Liver (tissue), 9 donors: Measurements from ENCODE around the gene COQ8B. TPM values are rescaled to one million over a fixed set of nuclear protein-coding genes. Genes with fewer than 3 reads are reported as not detected.

ENCODE experiments used
- DNase-seq: peaks from one replicate; pipeline ENCODE4 v3.0.0-alpha.2; 2017; ENCODE audit warnings: low spot score
- H3K27ac ChIP-seq, 2 donors: one replicate each; pipeline ENCODE4 v1.7.0; 2013; ENCODE audit warnings: inconsistent platforms in 2 of 2, low read length in 2 of 2, control low read depth in 1 of 2, low read depth in 1 of 2, mild to moderate bottlenecking in 1 of 2
- H3K27me3 ChIP-seq, 4 donors: one replicate each; pipeline versions ENCODE4 v1.6.1 to v1.7.0; 2013; ENCODE audit warnings: low read length in 3 of 4, inconsistent platforms in 1 of 4, mild to moderate bottlenecking in 1 of 4, moderate library complexity in 1 of 4; ENCODE audit not compliant: control insufficient read depth in 4 of 4, insufficient read depth in 4 of 4
- H3K36me3 ChIP-seq, 4 donors: one replicate each; pipeline versions ENCODE4 v1.6.1 to v1.7.0; 2013; ENCODE audit warnings: low read length in 3 of 4, mild to moderate bottlenecking in 3 of 4, low read depth in 1 of 4, moderate library complexity in 1 of 4; ENCODE audit not compliant: control insufficient read depth in 4 of 4, insufficient read depth in 3 of 4
- H3K4me1 ChIP-seq, 4 donors: one replicate each; pipeline versions ENCODE4 v1.6.1 to v1.7.0; 2013; ENCODE audit warnings: low read length in 3 of 4, mild to moderate bottlenecking in 3 of 4, moderate library complexity in 1 of 4; ENCODE audit not compliant: control insufficient read depth in 4 of 4, insufficient read depth in 4 of 4
- H3K4me3 ChIP-seq, 3 donors: one replicate each; pipeline versions ENCODE4 v1.6.1 to v1.7.0; 2013; ENCODE audit warnings: low read length in 3 of 3, control low read depth in 1 of 3, low read depth in 1 of 3, mild to moderate bottlenecking in 1 of 3
- H3K9ac ChIP-seq, 2 donors: one replicate each; pipeline ENCODE4 v1.7.0; 2013; ENCODE audit warnings: low read length in 2 of 2, mild to moderate bottlenecking in 2 of 2, moderate library complexity in 2 of 2, control low read depth in 1 of 2, low read depth in 1 of 2
- H3K9me3 ChIP-seq, 4 donors: one replicate each; pipeline versions ENCODE4 v1.6.1 to v1.7.0; 2013; ENCODE audit warnings: low read length in 3 of 4; ENCODE audit not compliant: control insufficient read depth in 4 of 4
- CTCF ChIP-seq: fragments of 150-350 bp; IDR thresholded peaks from 2 replicates; pipeline ENCODE4 v1.5.1; 2017; ENCODE audit warnings: improper control_type of control experiment, low read depth, low read length; ENCODE audit not compliant: missing input control
- EGR1 ChIP-seq, 2 donors: IDR thresholded peaks; 2 replicates each; pipeline ENCODE4 v1.6.1; 2016 to 2018; ENCODE audit warnings: antibody characterized with exemption in 2 of 2, low read depth in 2 of 2
- GABPA ChIP-seq, 2 donors: IDR thresholded peaks in 1 of 2; conservative IDR thresholded peaks in 1 of 2; 2 replicates each; pipeline ENCODE4 v1.6.1; 2016; ENCODE audit warnings: antibody characterized with exemption in 2 of 2, mild to moderate bottlenecking in 1 of 2, moderate library complexity in 1 of 2
- HNF4A ChIP-seq, 2 donors: conservative IDR thresholded peaks; 2 replicates each; pipeline ENCODE4 v1.6.1; 2016; ENCODE audit warnings: antibody characterized with exemption in 2 of 2, mild to moderate bottlenecking in 2 of 2
- HNF4G ChIP-seq: IDR thresholded peaks from 2 replicates; pipeline ENCODE4 v1.6.1; 2016; ENCODE audit warnings: antibody characterized with exemption
- JUND ChIP-seq, 2 donors: IDR thresholded peaks; 2 replicates each; pipeline ENCODE4 v1.6.1; 2016; ENCODE audit warnings: antibody characterized with exemption in 2 of 2
- MAX ChIP-seq: IDR thresholded peaks from 2 replicates; pipeline ENCODE4 v1.6.1; 2016; ENCODE audit warnings: antibody characterized with exemption
- NR2F2 ChIP-seq: IDR thresholded peaks from 2 replicates; pipeline ENCODE4 v1.6.1; 2016; ENCODE audit warnings: antibody characterized with exemption
- RAD21 ChIP-seq, 2 donors: IDR thresholded peaks; 2 replicates each; pipeline ENCODE4 v1.6.1; 2016; ENCODE audit warnings: antibody characterized with exemption in 2 of 2, mild to moderate bottlenecking in 2 of 2
- RXRA ChIP-seq, 2 donors: IDR thresholded peaks; 2 replicates each; pipeline ENCODE4 v1.6.1; 2017 to 2018; ENCODE audit warnings: antibody characterized with exemption in 2 of 2, mild to moderate bottlenecking in 1 of 2
- SP1 ChIP-seq: IDR thresholded peaks from 2 replicates; pipeline ENCODE4 v1.6.1; 2018; ENCODE audit warnings: antibody characterized with exemption, mild to moderate bottlenecking
- TAF1 ChIP-seq: conservative IDR thresholded peaks from 2 replicates; pipeline ENCODE4 v1.6.1; 2016; ENCODE audit warnings: antibody characterized with exemption, mild to moderate bottlenecking
- YY1 ChIP-seq: IDR thresholded peaks from 2 replicates; pipeline ENCODE4 v1.6.1; 2016; ENCODE audit warnings: antibody characterized with exemption, mild to moderate bottlenecking
- WGBS: extraction: QIAGEN DNeasy Blood & Tissue Kit; methylation state at CpG from one replicate; pipeline ENCODE4 v1.1.7; 2013; 5-methylcytosine and 5-hydroxymethylcytosine counted together
- polyA plus RNA-seq, 2 donors: library from polyadenylated mRNA; stranded (reverse) in 1 of 2; unstranded in 1 of 2; fragments of 200-250 nt in 1 of 2; fragments of >200 nt in 1 of 2; fragmentation: Nextera tagmentation in 1 of 2; extraction: Ambion mirVana in 1 of 2; gene quantifications; one replicate each; pipeline versions ENCODE4 v1.2.1 to v1.2.3, GENCODE V29; 2013 to 2015
- total RNA-seq, 2 donors: library from RNA; depleted of rRNA; stranded (reverse); fragments of >200 nt; gene quantifications; one replicate each; pipeline ENCODE4 v1.2.3, GENCODE V29; 2014
- TF ChIP-seq, protein P1 (sequence below): IDR thresholded peaks from 2 replicates; pipeline ENCODE4 v1.6.1; 2016; ENCODE audit warnings: antibody characterized with exemption, mild to moderate bottlenecking
- TF ChIP-seq, protein P2 (sequence below): IDR thresholded peaks from 2 replicates; pipeline ENCODE4 v1.6.1; 2016; ENCODE audit warnings: antibody characterized with exemption
- donor health status: healthy.
- donor health status: healthy.
- donor health status: healthy.
- donor health status: healthy.
- donor health status: healthy.

COQ8B gene
- total and polyA plus RNA-seq, 4 donors = 6.4 to 30.6 (median 19.9) TPM

- H3K9me3 ChIP-seq = no peaks in the 10 kb centered on the region
- TF ChIP-seq, protein P1, sequence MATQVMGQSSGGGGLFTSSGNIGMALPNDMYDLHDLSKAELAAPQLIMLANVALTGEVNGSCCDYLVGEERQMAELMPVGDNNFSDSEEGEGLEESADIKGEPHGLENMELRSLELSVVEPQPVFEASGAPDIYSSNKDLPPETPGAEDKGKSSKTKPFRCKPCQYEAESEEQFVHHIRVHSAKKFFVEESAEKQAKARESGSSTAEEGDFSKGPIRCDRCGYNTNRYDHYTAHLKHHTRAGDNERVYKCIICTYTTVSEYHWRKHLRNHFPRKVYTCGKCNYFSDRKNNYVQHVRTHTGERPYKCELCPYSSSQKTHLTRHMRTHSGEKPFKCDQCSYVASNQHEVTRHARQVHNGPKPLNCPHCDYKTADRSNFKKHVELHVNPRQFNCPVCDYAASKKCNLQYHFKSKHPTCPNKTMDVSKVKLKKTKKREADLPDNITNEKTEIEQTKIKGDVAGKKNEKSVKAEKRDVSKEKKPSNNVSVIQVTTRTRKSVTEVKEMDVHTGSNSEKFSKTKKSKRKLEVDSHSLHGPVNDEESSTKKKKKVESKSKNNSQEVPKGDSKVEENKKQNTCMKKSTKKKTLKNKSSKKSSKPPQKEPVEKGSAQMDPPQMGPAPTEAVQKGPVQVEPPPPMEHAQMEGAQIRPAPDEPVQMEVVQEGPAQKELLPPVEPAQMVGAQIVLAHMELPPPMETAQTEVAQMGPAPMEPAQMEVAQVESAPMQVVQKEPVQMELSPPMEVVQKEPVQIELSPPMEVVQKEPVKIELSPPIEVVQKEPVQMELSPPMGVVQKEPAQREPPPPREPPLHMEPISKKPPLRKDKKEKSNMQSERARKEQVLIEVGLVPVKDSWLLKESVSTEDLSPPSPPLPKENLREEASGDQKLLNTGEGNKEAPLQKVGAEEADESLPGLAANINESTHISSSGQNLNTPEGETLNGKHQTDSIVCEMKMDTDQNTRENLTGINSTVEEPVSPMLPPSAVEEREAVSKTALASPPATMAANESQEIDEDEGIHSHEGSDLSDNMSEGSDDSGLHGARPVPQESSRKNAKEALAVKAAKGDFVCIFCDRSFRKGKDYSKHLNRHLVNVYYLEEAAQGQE = no peak
- H3K27me3 ChIP-seq = no peaks in the 10 kb centered on the region
- H3K9ac ChIP-seq = no peak overlapping the region
- H3K4me3 ChIP-seq = no peak overlapping the region
- no peak overlapping the region for H3K27ac ChIP-seq
- DNase-seq = no peak
- WGBS = 94% methylated on average over 12 of the region's 12 CpGs
- H3K36me3 ChIP-seq = peaks cover 0 to 23% (median 9%) of the 10 kb centered on the region in 4 donors
- peaks cover 0 to 3% (median 1%) of the 10 kb centered on the region in 4 donors for H3K4me1 ChIP-seq
Measured at GRCh38 chr19:40742886-40743285, 26.2 kb upstream of the COQ8B start.

GRCh38 chr19:40742477-40742876 lies 25.8 kb upstream of the COQ8B start:
- H3K4me1 ChIP-seq = peaks cover 0 to 3% (median 1%) of the 10 kb centered on the region in 4 donors
- H3K27ac ChIP-seq = no peak overlapping the region
- 48% methylated on average over 17 of the region's 17 CpGs for WGBS
- TF ChIP-seq RAD21 (IDR thresholded peaks at IDR 0.05) (peak; percentile 9 to 15), YY1 (no peak), HNF4A (conservative IDR thresholded peaks at IDR 0.05) (peak; percentile 68 to 85), RXRA (IDR thresholded peaks at IDR 0.05) (no peak)
- no peak overlapping the region for H3K9ac ChIP-seq
- no peak for DNase-seq
- H3K9me3 ChIP-seq = no peaks in the 10 kb centered on the region
- no peak overlapping the region for H3K4me3 ChIP-seq
- no peaks in the 10 kb centered on the region for H3K27me3 ChIP-seq
- peaks cover 0 to 26% (median 10%) of the 10 kb centered on the region in 4 donors for H3K36me3 ChIP-seq

GRCh38 chr19:40741527-40742390 lies 25.1 kb upstream of the COQ8B start:
- DNase-seq = no peak
- no peak overlapping the region for H3K27ac ChIP-seq
- H3K4me1 ChIP-seq = peaks cover 0 to 3% (median 1%) of the 10 kb centered on the region in 4 donors
- no peak for TF ChIP-seq GABPA (IDR thresholded peaks at IDR 0.05 in 1 of 2, conservative IDR thresholded peaks at IDR 0.05 in 1 of 2)
- TF ChIP-seq SP1 = no peak
- TF ChIP-seq CTCF = no peak
- TF ChIP-seq HNF4A (conservative IDR thresholded peaks at IDR 0.05) = no peak
- TF ChIP-seq NR2F2 = no peak
- no peak for TF ChIP-seq MAX
- TF ChIP-seq RXRA (IDR thresholded peaks at IDR 0.05) = no peak
- TF ChIP-seq TAF1 = no peak
- TF ChIP-seq HNF4G = no peak
- no peak for TF ChIP-seq EGR1 (IDR thresholded peaks at IDR 0.05; ENCODE audit: low read depth in 2 of 2)
- TF ChIP-seq, protein P1 = no peak
- no peak for TF ChIP-seq JUND (IDR thresholded peaks at IDR 0.05)
- TF ChIP-seq, protein P2, sequence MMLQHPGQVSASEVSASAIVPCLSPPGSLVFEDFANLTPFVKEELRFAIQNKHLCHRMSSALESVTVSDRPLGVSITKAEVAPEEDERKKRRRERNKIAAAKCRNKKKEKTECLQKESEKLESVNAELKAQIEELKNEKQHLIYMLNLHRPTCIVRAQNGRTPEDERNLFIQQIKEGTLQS = no peak
- no peaks in the 10 kb centered on the region for H3K9me3 ChIP-seq
- 93% methylated on average over 10 of the region's 10 CpGs for WGBS
- H3K4me3 ChIP-seq = no peak overlapping the region
- H3K36me3 ChIP-seq = peaks cover 5 to 33% (median 12%) of the 10 kb centered on the region in 4 donors
- no peaks in the 10 kb centered on the region for H3K27me3 ChIP-seq
- H3K9ac ChIP-seq = no peak overlapping the region
